ENCODE measurements around the gene ZNF700. TPM values are rescaled to one million over a fixed set of nuclear protein-coding genes. Genes with fewer than 3 reads are reported as not detected.
"Not testable (repeated sequence)": the region's sequence is repeated elsewhere in the genome, so short reads cannot be mapped to it uniquely, and the experiment has no call there.

ZNF700 gene
- total and polyA plus RNA-seq, 9 of the 15 experiments (the other 6 are each of a cell fraction or from before 2014, with no cell fraction given) = 10.3 to 24.7 (median 14.1) TPM

GRCh38 chr19:11935829-11936228, 10.9 kb downstream of the ZNF700 start:
- H2AFZ ChIP-seq (ENCODE audit: low read depth, low read length); H3K27me3 ChIP-seq (ENCODE audit: control insufficient read depth in 2 of 2, insufficient read depth in 2 of 2, low read length in 2 of 2); ATAC-seq; FAIRE-seq; H4K20me1 ChIP-seq (replicated peaks; ENCODE audit: control insufficient read depth, insufficient read depth, low read length); intact Hi-C loops (cut with micrococcal nuclease); BruUV-seq (replicated peaks); CTCF ChIA-PET (ENCODE audit: low intra/inter-chr PET ratio); H3K4me2 ChIP-seq (ENCODE audit: insufficient read depth, low read length); H3K9me1 ChIP-seq (ENCODE audit: control insufficient read depth, insufficient read depth, low read length); H3K4me1 ChIP-seq (replicated peaks in 1 of 2; ENCODE audit: control insufficient read depth in 2 of 2, insufficient read depth in 2 of 2, low read length in 2 of 2); H3K27ac ChIP-seq (ENCODE audit: extremely low read depth, low read depth, low read length); in situ Hi-C loops (cut with MboI); H3K4me3 ChIP-seq; H3K9me3 ChIP-seq (replicated peaks; ENCODE audit: control insufficient read depth, insufficient read depth, low read depth, low read length); POLR2A ChIA-PET; H3K9ac ChIP-seq (ENCODE audit: insufficient read depth in 1 of 2, low read depth in 2 of 2, low read length in 2 of 2); DNase-seq (ENCODE audit: extremely low read depth in 1 of 4, low spot score in 3 of 4): not testable (repeated sequence)
- WGBS (ENCODE audit: insufficient coverage, low coverage, missing lambda C conversion rate) = 92% methylated on average over 3 of the region's 3 CpGs
- TF ChIP-seq ZNF146 (CRISPR knock-in tag; IDR thresholded peaks at IDR 0.05; ENCODE audit: unreplicated experiment) (peak; percentile 62), BCOR (IDR thresholded peaks at IDR 0.05) (peak; percentile 64; the same call in 1 of the 2 replicates)
- H3K79me2 ChIP-seq (ENCODE audit: control insufficient read depth, insufficient read depth, low read length) = peaks cover 64% of the 10 kb centered on the region
- H3K36me3 ChIP-seq (ENCODE audit: control insufficient read depth, insufficient read depth, low read length) = peaks cover 18% of the 10 kb centered on the region

- POLR2A ChIA-PET; H2AFZ ChIP-seq (ENCODE audit: low read depth, low read length); H3K36me3 ChIP-seq (ENCODE audit: control insufficient read depth, insufficient read depth, low read length); ATAC-seq; H3K9ac ChIP-seq (ENCODE audit: insufficient read depth in 1 of 2, low read depth in 2 of 2, low read length in 2 of 2); BruUV-seq (replicated peaks); H3K27me3 ChIP-seq (ENCODE audit: control insufficient read depth in 2 of 2, insufficient read depth in 2 of 2, low read length in 2 of 2); H3K4me1 ChIP-seq (replicated peaks in 1 of 2; ENCODE audit: control insufficient read depth in 2 of 2, insufficient read depth in 2 of 2, low read length in 2 of 2); CTCF ChIA-PET (ENCODE audit: low intra/inter-chr PET ratio); H3K4me3 ChIP-seq; in situ Hi-C loops (cut with MboI); DNase-seq (ENCODE audit: extremely low read depth in 1 of 4, low spot score in 3 of 4); FAIRE-seq; H3K4me2 ChIP-seq (ENCODE audit: insufficient read depth, low read length); intact Hi-C loops (cut with micrococcal nuclease); H3K27ac ChIP-seq (ENCODE audit: extremely low read depth, low read depth, low read length); H4K20me1 ChIP-seq (replicated peaks; ENCODE audit: control insufficient read depth, insufficient read depth, low read length); H3K9me1 ChIP-seq (ENCODE audit: control insufficient read depth, insufficient read depth, low read length): not testable (repeated sequence)
- Histone ChIP-seq H3K79me2 (ENCODE audit: control insufficient read depth, insufficient read depth, low read length) (peaks cover 61% of the 10 kb centered on the region), H3K9me3 (replicated peaks; ENCODE audit: control insufficient read depth, insufficient read depth, low read depth, low read length) (peaks cover 22% of the 10 kb centered on the region)
- peak; percentile 62 for TF ChIP-seq ZNF146 (CRISPR knock-in tag; IDR thresholded peaks at IDR 0.05; ENCODE audit: unreplicated experiment)
- TF ChIP-seq BCOR (IDR thresholded peaks at IDR 0.05) = 0 out of 2 replicates have a peak, but pooled peaks have one; percentile 24
- WGBS (ENCODE audit: insufficient coverage, low coverage, missing lambda C conversion rate) = 93% methylated on average over 3 of the region's 3 CpGs
Measured at GRCh38 chr19:11938383-11938782, 13.5 kb downstream of the ZNF700 start.
